Measurements from ENCODE around the gene ZMYM4. TPM values are rescaled to one million over a fixed set of nuclear protein-coding genes. Genes with fewer than 3 reads are reported as not detected.

Gene ZMYM4
- total RNA-seq, 1 donor from 2014 or later = 22.8 TPM

GRCh38 chr1:35274197-35274596, 5.7 kb downstream of the ZMYM4 start:
- no peak for DNase-seq (ENCODE audit: low read depth in 2 of 2)

GRCh38 chr1:35278886-35279554, 10.5 kb downstream of the ZMYM4 start:
- peak in 1 of 2 donors; percentile 33 for DNase-seq (ENCODE audit: low read depth in 2 of 2)

GRCh38 chr1:35279555-35279904, 11.0 kb downstream of the ZMYM4 start:
- DNase-seq (ENCODE audit: low read depth in 2 of 2) = no peak

- no peak for DNase-seq (ENCODE audit: low read depth in 2 of 2)
Observed at GRCh38 chr1:35280006-35280405, 11.5 kb downstream of the ZMYM4 start.

GRCh38 chr1:35281565-35281964, 13.1 kb downstream of the ZMYM4 start:
- no peak for DNase-seq (ENCODE audit: low read depth in 2 of 2)

- DNase-seq (ENCODE audit: low read depth in 2 of 2) = no peak
Observed at GRCh38 chr1:35282172-35282571, 13.7 kb downstream of the ZMYM4 start.

GRCh38 chr1:35284852-35285251, 16.3 kb downstream of the ZMYM4 start:
- no peak for DNase-seq (ENCODE audit: low read depth in 2 of 2)

GRCh38 chr1:35285771-35286606, 17.5 kb downstream of the ZMYM4 start:
- DNase-seq (ENCODE audit: low read depth in 2 of 2) = no peak

- peak; percentile 26 to 77 for DNase-seq (ENCODE audit: low read depth in 2 of 2)
Observed at GRCh38 chr1:35287807-35288640, 19.5 kb downstream of the ZMYM4 start.

- peak; percentile 22 to 70 for DNase-seq (ENCODE audit: low read depth in 2 of 2)
Observed at GRCh38 chr1:35288761-35289160, 20.3 kb downstream of the ZMYM4 start.

GRCh38 chr1:35290452-35290851, 21.9 kb downstream of the ZMYM4 start:
- DNase-seq (ENCODE audit: low read depth in 2 of 2) = no peak

- DNase-seq (ENCODE audit: low read depth in 2 of 2) = no peak
Observed at GRCh38 chr1:35294809-35295208, 26.3 kb downstream of the ZMYM4 start.

GRCh38 chr1:35297886-35298285, 29.4 kb downstream of the ZMYM4 start:
- no peak for DNase-seq (ENCODE audit: low read depth in 2 of 2)

- peak; percentile 62 to 64 for DNase-seq (ENCODE audit: low read depth in 2 of 2)
Observed at GRCh38 chr1:35298464-35298863, 30.0 kb downstream of the ZMYM4 start.

- no peak for DNase-seq (ENCODE audit: low read depth in 2 of 2)
Observed at GRCh38 chr1:35300376-35300775, 31.9 kb downstream of the ZMYM4 start.

- no peak for DNase-seq (ENCODE audit: low read depth in 2 of 2)
Observed at GRCh38 chr1:35301674-35302392, 33.3 kb downstream of the ZMYM4 start.

GRCh38 chr1:35305383-35305782, 36.9 kb downstream of the ZMYM4 start:
- DNase-seq (ENCODE audit: low read depth in 2 of 2) = no peak

- no peak for DNase-seq (ENCODE audit: low read depth in 2 of 2)
Observed at GRCh38 chr1:35315649-35316048, 47.1 kb downstream of the ZMYM4 start.

GRCh38 chr1:35316264-35316663, 47.8 kb downstream of the ZMYM4 start:
- DNase-seq (ENCODE audit: low read depth in 2 of 2) = no peak

- no peak for DNase-seq (ENCODE audit: low read depth in 2 of 2)
Observed at GRCh38 chr1:35319988-35320713, 51.6 kb downstream of the ZMYM4 start.

GRCh38 chr1:35320937-35321336, 52.4 kb downstream of the ZMYM4 start:
- DNase-seq (ENCODE audit: low read depth in 2 of 2) = no peak
